Stimulated activated naive CD8-positive, alpha-beta T cell treated with anti-CD3 and anti-CD28 coated beads, Interleukin-15, Interleukin-2, amounts not matched to agents 100 ng/mL and 50 ng/mL, for 24 hours (primary cell): ENCODE results near the gene PITPNM3.

ENCODE experiments used
- H3K27ac Mint-ChIP-seq: one replicate; pipeline ENCODE4 v1.8.0; 2021; ENCODE audit warnings: mild to moderate bottlenecking, mixed read lengths
- H3K27me3 Mint-ChIP-seq: one replicate; pipeline ENCODE4 v1.8.0; 2021; ENCODE audit warnings: mixed read lengths
- H3K36me3 Mint-ChIP-seq: one replicate; pipeline ENCODE4 v1.8.0; 2021; ENCODE audit warnings: low read depth, mixed read lengths
- H3K4me1 Mint-ChIP-seq: one replicate; pipeline ENCODE4 v1.8.0; 2021; ENCODE audit warnings: low read depth, mixed read lengths
- H3K4me3 Mint-ChIP-seq: one replicate; pipeline ENCODE4 v1.8.0; 2021; ENCODE audit warnings: mild to moderate bottlenecking, mixed read lengths
- H3K9me3 Mint-ChIP-seq: one replicate; pipeline ENCODE4 v1.8.0; 2021; ENCODE audit warnings: mixed read lengths

Gene PITPNM3

GRCh38 chr17:6420173-6420641, 136.1 kb downstream of the PITPNM3 start:
- H3K36me3 Mint-ChIP-seq, result no peaks in the 10 kb centered on the region
- peaks cover 33% of the 10 kb centered on the region for H3K27me3 Mint-ChIP-seq
- peaks cover 3% of the 10 kb centered on the region for H3K4me1 Mint-ChIP-seq
- no peak overlapping the region for H3K4me3 Mint-ChIP-seq
- no peak overlapping the region for H3K27ac Mint-ChIP-seq
- H3K9me3 Mint-ChIP-seq, result no peaks in the 10 kb centered on the region

- Mint-ChIP-seq H3K36me3 (no peaks in the 10 kb centered on the region), H3K4me1 (no peaks in the 10 kb centered on the region), H3K27ac (no peak overlapping the region), H3K4me3 (no peak overlapping the region), H3K9me3 (no peaks in the 10 kb centered on the region), H3K27me3 (peaks cover 15% of the 10 kb centered on the region)
Measured at GRCh38 chr17:6415616-6416015, 140.7 kb downstream of the PITPNM3 start.

- no peak overlapping the region for H3K27ac Mint-ChIP-seq
- H3K4me3 Mint-ChIP-seq, result no peak overlapping the region
- no peaks in the 10 kb centered on the region for H3K9me3 Mint-ChIP-seq
- peaks cover 10% of the 10 kb centered on the region for H3K27me3 Mint-ChIP-seq
- H3K4me1 Mint-ChIP-seq, result no peaks in the 10 kb centered on the region
- H3K36me3 Mint-ChIP-seq, result no peaks in the 10 kb centered on the region
Measured at GRCh38 chr17:6413065-6413464, 143.3 kb downstream of the PITPNM3 start.

GRCh38 chr17:6408735-6409134, 147.6 kb downstream of the PITPNM3 start:
- H3K9me3 Mint-ChIP-seq, result no peaks in the 10 kb centered on the region
- no peaks in the 10 kb centered on the region for H3K36me3 Mint-ChIP-seq
- peaks cover 21% of the 10 kb centered on the region for H3K27me3 Mint-ChIP-seq
- no peak overlapping the region for H3K27ac Mint-ChIP-seq
- H3K4me3 Mint-ChIP-seq, result no peak overlapping the region
- H3K4me1 Mint-ChIP-seq, result no peaks in the 10 kb centered on the region

- Mint-ChIP-seq H3K27me3 (peaks cover 20% of the 10 kb centered on the region), H3K9me3 (no peaks in the 10 kb centered on the region), H3K27ac (no peak overlapping the region), H3K4me1 (no peaks in the 10 kb centered on the region), H3K4me3 (no peak overlapping the region), H3K36me3 (no peaks in the 10 kb centered on the region)
Measured at GRCh38 chr17:6408276-6408675, 148.1 kb downstream of the PITPNM3 start.

GRCh38 chr17:6402258-6402657, 154.1 kb downstream of the PITPNM3 start:
- H3K4me3 Mint-ChIP-seq, result no peak overlapping the region
- H3K27ac Mint-ChIP-seq, result no peak overlapping the region
- peaks cover 5% of the 10 kb centered on the region for H3K9me3 Mint-ChIP-seq
- no peaks in the 10 kb centered on the region for H3K36me3 Mint-ChIP-seq
- no peaks in the 10 kb centered on the region for H3K4me1 Mint-ChIP-seq
- H3K27me3 Mint-ChIP-seq, result peaks cover 31% of the 10 kb centered on the region
